ENCODE results near the gene SPIB.
"Not testable (repeated sequence)": the region's sequence is repeated elsewhere in the genome, so short reads cannot be mapped to it uniquely, and the experiment has no call there.

Gene SPIB

GRCh38 chr19:50447053-50447452 is 28.3 kb downstream of the SPIB start:
- DNase-seq = no peak

GRCh38 chr19:50447750-50448149 is 29.0 kb downstream of the SPIB start:
- DNase-seq = no peak

GRCh38 chr19:50449236-50449899 is 30.6 kb downstream of the SPIB start:
- DNase-seq = no peak

DNA sequence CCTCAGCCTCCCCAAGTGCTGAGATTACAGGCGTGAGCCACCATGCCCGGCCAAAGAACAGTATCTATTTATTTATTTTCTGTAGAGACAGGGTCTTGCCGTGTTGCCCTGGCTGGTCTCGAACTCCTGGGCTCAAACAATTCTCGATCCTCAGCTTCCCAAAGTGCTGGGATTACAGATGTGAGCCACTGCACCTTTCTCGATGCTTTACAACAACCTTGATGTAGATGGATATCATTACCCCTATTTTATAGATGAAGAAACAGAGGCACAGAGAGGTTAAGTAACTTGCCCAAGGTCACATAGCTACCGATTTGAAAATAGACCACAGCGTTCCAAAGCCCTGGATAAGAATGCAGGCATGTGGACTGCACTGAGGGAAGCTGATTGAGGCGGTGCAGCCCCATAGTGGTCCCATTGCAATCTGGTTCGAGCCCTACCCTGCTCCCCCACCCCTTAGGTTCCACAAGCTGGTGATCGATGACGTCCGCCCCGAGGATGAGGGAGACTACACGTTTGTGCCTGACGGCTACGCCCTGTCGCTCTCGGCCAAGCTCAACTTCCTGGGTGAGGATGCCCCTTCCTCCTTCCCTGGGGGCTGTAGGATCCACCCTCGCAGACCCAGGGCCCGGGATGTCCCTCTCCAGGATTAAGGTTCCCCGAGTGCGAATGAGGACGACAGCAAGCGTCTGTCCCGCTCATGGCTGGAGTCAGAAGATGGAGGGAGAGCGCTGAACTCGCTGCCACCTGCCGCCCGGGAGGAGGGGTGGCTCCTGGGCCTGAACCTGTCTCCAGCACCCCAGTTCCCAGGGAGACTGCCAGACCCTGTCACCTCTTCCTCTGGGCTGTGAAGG is 31.9 kb downstream of the SPIB start:
- no peak for DNase-seq

GRCh38 chr19:50451223-50451534 is 32.4 kb downstream of the SPIB start:
- no peak for DNase-seq

- DNase-seq = no peak
Observed at GRCh38 chr19:50453243-50453642, 34.5 kb downstream of the SPIB start.

- DNase-seq = no peak
Observed at GRCh38 chr19:50455992-50456391, 37.3 kb downstream of the SPIB start.

GRCh38 chr19:50457300-50457699 is 38.6 kb downstream of the SPIB start:
- DNase-seq = no peak

DNA sequence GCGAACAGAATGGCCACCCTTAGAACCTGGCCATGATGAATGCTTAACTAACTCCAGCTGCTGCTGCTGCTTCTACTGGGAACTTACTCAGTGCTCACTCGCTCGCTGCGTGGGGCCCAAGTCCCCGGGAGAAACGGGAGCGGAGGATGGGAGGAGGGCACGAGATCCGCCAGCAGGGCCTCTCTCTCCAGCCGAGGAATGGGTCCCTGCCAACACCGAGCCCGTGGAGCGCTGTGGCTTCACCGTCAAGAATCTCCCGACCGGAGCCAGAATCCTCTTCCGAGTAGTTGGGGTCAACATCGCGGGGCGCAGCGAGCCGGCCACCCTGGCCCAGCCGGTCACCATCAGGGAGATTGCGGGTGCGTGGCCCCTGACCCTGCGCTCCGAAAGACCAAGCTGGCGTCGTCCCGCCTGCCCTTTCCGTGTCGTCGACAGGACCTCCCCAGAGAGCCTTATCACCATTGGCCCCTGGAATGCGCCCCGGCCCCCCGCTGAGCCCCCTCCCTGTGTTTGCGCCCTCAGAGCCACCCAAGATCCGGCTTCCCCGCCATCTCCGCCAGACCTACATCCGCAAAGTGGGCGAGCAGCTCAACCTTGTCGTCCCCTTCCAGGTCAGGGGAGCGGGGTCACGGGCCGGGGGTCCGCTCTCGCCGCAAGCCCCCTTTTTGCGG is 39.8 kb downstream of the SPIB start:
- no peak for DNase-seq

- DNase-seq = no peak
Observed at GRCh38 chr19:50459067-50459456, 40.3 kb downstream of the SPIB start.

DNA sequence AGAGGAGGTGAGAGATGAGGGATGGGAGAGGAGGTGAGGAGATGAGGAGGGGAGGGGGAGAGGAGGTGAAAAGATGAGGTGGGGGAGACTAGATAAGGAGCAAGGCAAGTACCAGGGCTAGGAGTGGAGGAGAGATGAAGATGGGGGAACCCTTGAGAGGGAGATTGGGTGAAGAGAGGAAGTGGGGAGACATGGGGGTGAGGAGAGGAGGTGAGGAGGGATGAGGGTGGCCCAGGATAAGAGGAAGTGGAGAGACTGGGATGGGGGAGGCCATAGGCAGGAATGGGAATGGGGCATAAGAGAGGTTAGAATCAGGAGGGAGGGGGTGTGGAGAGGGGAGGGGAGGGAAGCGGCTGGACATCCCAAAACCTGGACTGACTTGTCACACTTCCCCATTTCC is 40.9 kb downstream of the SPIB start:
- DNase-seq = no peak

DNA sequence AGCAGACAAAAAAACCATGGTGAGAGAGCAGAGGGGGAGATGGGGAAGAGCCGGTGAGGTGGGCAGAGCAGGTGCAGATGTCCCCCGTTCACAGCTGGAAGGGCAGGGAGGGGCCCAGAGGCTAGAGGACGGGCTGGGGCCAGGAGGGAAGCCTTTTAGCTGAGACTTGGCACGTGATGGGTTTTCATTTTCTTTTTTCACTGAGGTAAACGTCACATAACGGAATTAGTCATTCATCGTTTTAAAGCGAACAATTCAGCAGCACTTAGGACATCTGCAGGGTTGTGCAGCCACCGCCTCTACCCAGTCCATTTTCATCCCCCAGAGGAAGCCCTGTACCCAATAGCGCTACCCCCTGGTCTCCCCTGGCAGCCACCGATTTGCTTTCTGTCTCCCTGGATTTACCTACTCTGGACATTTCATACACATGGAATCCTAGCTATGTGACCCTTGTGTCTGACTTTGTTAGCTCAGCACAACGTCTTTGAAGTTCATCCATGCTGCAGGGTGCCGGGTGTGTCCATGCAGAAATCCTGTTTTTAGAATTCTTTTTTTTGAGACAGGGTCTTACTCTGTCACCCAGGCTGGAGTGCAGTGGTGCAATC is 41.5 kb downstream of the SPIB start:
- no peak for DNase-seq

GRCh38 chr19:50461066-50461875 is 42.5 kb downstream of the SPIB start:
- peak; percentile 22 for DNase-seq

- no peak for DNase-seq
Observed at GRCh38 chr19:50462970-50463369, 44.2 kb downstream of the SPIB start.

GRCh38 chr19:50464348-50464747 is 45.6 kb downstream of the SPIB start:
- DNase-seq = no peak

GRCh38 chr19:50465000-50465399 is 46.3 kb downstream of the SPIB start:
- DNase-seq = no peak

GRCh38 chr19:50465986-50466705 is 47.4 kb downstream of the SPIB start:
- no peak for DNase-seq

- no peak for DNase-seq
Observed at GRCh38 chr19:50466706-50467039, 47.9 kb downstream of the SPIB start.

DNA sequence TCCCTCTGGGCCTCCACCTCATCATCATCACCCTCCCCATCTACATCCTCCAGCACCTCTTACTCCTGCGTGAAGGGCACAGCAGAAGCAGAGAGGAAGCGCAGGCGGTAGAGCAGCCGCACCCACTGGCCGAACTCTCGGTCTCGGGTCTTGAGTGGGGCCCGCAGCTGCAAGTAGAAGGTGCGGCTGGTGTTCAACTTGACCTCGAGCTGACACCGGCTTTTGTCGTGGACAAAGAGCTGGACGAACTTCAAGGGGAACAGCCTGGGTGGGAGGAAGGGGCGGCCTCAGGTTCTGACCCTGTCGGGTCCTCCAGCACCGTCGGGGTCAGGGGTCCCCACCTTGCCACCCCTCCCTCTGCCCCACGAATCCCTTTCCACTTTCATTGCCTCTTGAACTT is 48.8 kb downstream of the SPIB start:
- DNase-seq = no peak

- DNase-seq = no peak
Observed at GRCh38 chr19:50468818-50469217, 50.1 kb downstream of the SPIB start.

GRCh38 chr19:50473336-50473735 is 54.6 kb downstream of the SPIB start:
- DNase-seq = not testable (repeated sequence)

DNA sequence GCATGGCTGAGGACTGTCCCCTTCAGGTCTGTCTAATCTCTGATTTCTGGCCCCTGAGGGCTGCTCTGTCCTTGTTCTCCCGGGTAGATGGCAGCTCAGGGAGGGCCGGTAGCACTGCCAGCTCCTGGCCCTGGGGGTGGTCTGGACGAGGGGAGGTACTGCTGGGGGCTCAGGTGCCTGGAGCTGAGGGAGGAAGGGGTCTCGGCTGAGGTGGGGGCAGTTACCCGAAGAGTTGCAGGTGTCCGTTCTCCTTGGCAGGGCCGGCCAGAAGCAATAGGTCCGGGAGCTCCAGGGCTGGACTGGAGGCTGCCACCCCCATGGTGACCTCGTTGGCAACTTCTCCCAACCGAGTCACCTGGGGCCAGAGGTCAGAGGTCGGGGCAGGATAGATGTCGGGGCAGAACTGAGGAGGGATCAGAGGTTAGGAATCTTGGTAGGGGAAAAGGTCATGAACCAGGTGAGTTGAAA is 56.4 kb downstream of the SPIB start:
- no peak for DNase-seq
